ENCODE data around the gene JCAD.

JCAD gene

DNA sequence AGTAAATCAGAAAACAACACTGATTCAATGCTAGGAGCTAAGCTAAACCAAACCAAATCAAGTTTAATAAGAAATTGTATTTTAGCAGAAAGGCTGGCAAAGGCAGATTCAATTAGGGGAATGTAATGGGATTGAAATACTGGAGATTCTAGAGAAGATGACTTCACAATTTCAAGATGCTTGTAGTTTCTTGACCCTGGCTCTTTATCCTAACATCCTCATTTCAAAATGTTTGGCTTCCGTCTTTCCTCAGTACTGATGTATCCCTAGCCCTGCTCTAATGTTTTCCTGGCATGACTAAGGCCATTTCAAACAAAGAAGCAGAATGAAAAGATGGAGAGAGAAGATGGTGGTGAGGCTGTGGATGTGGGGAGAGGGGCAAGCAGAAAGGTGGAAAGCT is 2.7 kb upstream of the JCAD start:
- no peak overlapping the region for H3K27ac ChIP-seq
- TF ChIP-seq ZFX (IDR thresholded peaks at IDR 0.05; ENCODE audit: borderline replicate concordance) = no peak
- TF ChIP-seq, protein P1, sequence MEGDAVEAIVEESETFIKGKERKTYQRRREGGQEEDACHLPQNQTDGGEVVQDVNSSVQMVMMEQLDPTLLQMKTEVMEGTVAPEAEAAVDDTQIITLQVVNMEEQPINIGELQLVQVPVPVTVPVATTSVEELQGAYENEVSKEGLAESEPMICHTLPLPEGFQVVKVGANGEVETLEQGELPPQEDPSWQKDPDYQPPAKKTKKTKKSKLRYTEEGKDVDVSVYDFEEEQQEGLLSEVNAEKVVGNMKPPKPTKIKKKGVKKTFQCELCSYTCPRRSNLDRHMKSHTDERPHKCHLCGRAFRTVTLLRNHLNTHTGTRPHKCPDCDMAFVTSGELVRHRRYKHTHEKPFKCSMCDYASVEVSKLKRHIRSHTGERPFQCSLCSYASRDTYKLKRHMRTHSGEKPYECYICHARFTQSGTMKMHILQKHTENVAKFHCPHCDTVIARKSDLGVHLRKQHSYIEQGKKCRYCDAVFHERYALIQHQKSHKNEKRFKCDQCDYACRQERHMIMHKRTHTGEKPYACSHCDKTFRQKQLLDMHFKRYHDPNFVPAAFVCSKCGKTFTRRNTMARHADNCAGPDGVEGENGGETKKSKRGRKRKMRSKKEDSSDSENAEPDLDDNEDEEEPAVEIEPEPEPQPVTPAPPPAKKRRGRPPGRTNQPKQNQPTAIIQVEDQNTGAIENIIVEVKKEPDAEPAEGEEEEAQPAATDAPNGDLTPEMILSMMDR (IDR thresholded peaks at IDR 0.05) = no peak

DNA sequence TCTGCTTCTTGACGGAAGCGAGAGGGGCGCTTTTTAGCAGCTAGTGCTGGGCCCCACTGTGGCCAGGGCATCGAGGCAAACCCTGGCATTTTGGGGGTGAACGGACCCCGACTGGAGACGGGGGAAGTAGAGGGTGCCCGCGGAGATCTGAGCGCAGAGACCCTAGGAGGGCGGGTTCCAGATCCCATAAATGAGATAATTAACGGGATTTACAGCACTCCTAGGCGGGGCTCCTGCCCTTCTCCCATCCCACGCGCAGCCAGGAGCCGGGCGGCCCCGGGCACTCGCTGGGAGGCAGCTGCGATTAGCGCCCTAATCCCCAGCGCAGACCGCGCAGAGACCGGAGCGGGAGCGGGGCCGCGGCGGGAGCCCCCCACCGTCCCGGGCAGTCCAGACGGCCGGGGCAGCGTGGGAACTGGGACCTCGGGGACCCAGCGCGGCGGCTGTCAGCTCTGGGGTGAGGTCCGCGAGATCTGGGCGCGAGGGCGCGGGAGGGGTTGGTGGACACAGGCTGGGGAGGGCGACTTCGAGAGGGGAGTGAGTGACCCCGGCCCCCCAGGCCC is 735 bp downstream of the JCAD start:
- H3K27ac ChIP-seq = no peak overlapping the region
- TF ChIP-seq ZFX (IDR thresholded peaks at IDR 0.05; ENCODE audit: borderline replicate concordance) = no peak
- TF ChIP-seq, protein P1 (IDR thresholded peaks at IDR 0.05) = no peak

DNA sequence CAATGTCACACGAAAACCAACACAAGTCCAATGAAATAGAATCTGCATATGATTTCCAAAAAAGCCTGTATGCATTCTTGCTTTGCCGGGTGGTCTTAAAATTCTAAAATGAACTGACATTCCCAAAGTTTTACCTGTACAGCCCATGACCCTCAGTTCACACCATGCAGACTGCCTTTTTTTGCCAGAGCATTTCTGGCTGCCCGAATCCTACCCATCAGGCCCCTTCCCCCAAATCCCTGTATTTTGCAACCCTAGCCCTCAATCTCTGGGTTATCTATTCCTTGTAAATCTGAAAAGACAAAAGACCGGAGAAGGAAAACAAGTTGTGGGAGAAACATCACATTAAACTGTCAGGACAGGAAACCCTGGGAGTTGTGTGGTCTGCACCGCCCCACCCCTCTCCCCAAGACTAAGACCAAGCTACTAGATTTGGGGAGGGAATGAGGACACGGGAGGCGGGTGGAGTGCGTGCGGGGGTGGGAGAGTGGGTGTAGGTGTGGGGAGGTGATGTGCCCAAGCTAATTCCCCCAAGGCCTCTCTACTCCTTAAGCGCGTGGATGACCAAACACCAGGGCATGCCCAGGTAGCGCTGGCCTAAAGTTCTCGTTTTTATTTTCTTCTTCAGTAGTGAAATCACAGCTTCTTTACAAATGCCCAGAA is 1.4 kb downstream of the JCAD start:
- TF ChIP-seq, protein P1 (IDR thresholded peaks at IDR 0.05) = no peak
- no peak for TF ChIP-seq ZFX (IDR thresholded peaks at IDR 0.05; ENCODE audit: borderline replicate concordance)
- no peak overlapping the region for H3K27ac ChIP-seq

DNA sequence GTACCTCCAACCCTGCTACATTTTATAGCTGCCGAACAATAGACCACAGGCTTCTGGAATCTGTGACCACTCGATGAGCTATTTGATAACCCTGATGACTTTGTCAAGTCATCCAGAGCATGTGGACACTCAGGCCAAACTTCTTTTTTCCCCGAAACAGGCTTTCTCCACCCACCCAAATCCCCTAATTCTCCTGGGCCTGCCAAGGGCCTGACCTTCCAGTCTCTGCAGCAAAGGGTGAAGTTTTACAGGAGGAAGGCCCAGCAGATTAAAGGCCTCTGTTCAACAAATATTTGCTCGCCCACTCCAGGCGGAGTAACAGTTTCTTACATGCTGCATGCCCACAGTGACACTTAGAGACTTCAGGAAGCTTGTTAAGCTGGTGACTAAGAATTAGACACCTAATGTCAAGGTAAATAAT is 2.0 kb downstream of the JCAD start:
- H3K27ac ChIP-seq = no peak overlapping the region
- TF ChIP-seq ZFX (IDR thresholded peaks at IDR 0.05; ENCODE audit: borderline replicate concordance) = no peak
- TF ChIP-seq, protein P1 (IDR thresholded peaks at IDR 0.05) = no peak

DNA sequence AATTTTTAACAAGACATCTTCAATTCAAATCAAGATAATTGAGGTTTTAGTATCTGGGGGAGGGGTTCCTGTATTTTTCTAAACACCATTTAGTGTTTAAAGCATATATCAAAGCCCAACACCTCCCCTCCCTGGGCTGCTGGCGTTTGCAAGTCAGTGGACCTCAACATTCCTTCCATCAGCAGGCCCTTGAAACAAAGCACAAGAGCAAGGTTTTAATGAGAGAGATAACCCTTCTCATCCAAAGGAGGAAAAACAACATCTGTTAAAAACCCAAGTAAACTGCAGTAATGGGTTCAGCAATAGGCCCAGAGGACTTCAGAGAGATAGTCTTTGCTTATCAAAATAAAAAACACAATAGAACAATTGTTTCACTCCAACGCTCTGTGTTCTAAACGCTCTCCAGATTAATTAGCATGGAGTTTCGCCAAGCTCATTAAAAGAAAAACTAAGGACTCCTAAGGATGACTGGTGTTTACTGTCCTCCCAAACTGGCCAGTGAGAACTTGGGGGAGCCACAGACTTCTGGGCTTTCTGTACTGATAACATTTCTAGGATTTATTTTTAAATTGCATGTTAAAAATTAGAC is 2.5 kb downstream of the JCAD start:
- H3K27ac ChIP-seq = no peak overlapping the region
- TF ChIP-seq ZFX (IDR thresholded peaks at IDR 0.05; ENCODE audit: borderline replicate concordance) = no peak
- TF ChIP-seq, protein P1 (IDR thresholded peaks at IDR 0.05) = no peak

DNA sequence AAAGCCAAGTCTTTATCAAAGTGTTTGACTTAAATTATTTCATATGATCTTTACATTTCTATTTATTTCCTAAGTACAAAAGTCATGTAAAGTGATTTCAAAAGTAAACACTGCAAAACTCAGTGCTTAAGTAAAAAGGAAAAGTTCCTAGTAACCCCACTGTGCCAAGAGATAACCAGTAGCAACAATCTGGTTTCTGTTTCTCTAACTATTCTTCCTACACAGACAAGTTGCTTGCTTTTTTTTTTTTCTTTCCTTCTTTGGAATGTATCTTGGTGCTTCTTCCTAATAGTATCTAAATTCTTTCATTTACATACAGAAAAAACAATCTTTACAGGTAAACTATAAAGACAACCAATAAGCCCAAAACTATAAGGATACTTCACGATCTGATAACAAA is 3.1 kb downstream of the JCAD start:
- TF ChIP-seq ZFX (IDR thresholded peaks at IDR 0.05; ENCODE audit: borderline replicate concordance) = no peak
- TF ChIP-seq, protein P1 (IDR thresholded peaks at IDR 0.05) = no peak
- H3K27ac ChIP-seq = no peak overlapping the region

DNA sequence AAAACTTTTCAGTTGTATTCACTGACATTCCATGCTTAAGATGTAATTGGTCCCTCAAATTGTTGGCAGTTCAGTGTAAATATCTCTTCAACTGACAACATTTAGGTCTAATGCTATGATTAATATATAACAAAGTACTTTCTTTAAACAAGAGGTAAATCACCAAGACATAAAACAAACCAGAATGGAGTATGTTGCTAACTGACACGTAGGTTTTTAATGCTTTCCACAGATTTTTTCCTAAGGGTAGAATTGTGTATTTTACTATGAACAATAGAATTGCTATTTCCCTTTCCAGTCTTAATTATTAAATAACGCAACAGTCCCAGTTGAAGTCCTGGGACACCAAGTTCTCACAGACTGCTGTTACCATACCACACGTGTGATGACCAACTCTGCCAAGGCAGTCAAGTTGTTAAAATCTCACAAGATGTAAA is 4.1 kb downstream of the JCAD start:
- no peak overlapping the region for H3K27ac ChIP-seq
- TF ChIP-seq, protein P1 (IDR thresholded peaks at IDR 0.05) = no peak
- no peak for TF ChIP-seq ZFX (IDR thresholded peaks at IDR 0.05; ENCODE audit: borderline replicate concordance)

All from 22Rv1 (cell line).